RWPE1 (cell line): ENCODE data around the gene PDE4C.

Experiments used
- CTCF ChIA-PET: fragments of 350-600 bp; sonication (Branson Sonifier 250); formaldehyde crosslinking; extraction: SDS; loops from one replicate; lab custom pipeline; 2021; lab: Yijun Ruan, JAX
- POLR2A ChIA-PET: fragments of 400-600 bp; formaldehyde crosslinking; extraction: SDS; loops from one replicate; lab custom pipeline; 2020; ENCODE audit warnings: antibody characterized with exemption; ENCODE audit not compliant: low non-redundant PET; lab: Yijun Ruan, JAX
- DNase-seq: peaks from one replicate; pipeline ENCODE4 v3.0.0; 2012; ENCODE audit warnings: low spot score
- H3K27ac ChIP-seq: fragments of 450-650 bp; 2 replicates; pipeline ENCODE4 v1.5.1; 2017
- CTCF ChIP-seq: fragments of 450-650 bp; conservative IDR thresholded peaks from 2 replicates; pipeline ENCODE4 v1.5.1; 2017; ENCODE audit warnings: low read depth, mild to moderate bottlenecking

PDE4C gene

DNA sequence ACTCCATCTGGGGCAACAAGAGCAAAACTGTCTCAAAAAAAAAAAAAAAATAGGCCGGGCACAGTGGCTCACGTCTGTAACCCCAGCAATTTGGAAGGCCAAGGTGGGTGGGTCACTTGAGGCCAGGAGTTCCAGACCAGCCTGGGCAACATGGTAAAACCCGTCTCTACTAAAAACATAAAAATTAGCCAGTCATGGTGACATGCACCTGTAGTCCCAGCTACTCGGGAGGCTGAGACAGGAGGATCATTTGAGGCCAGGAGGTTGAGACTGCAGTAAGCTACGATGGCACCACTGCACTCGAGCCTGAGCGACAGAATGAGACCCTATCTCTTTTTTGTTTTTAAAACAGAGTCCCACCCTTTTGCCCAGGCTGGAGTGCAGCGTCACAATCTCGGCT, 44.1 kb upstream of the PDE4C start:
- POLR2A ChIA-PET = no interaction called here
- no peak for TF ChIP-seq CTCF
- no peak overlapping the region for H3K27ac ChIP-seq
- DNase-seq = no peak
- CTCF ChIA-PET = interaction anchor here (3.5 kb wide), 1 partner anchor 18 kb away, joined by 21 read pairs; no protein-coding TSS in a partner anchor

GRCh38 chr19:18269070-18269723, 43.0 kb upstream of the PDE4C start:
- ChIA-PET POLR2A (no interaction called here), CTCF (interaction anchor here (0.6 to 3.5 kb wide), 2 partner anchors 8 to 17 kb away, joined by 8 to 21 read pairs; no protein-coding TSS in a partner anchor)
- no peak overlapping the region for H3K27ac ChIP-seq
- DNase-seq = no peak
- no peak for TF ChIP-seq CTCF

DNA sequence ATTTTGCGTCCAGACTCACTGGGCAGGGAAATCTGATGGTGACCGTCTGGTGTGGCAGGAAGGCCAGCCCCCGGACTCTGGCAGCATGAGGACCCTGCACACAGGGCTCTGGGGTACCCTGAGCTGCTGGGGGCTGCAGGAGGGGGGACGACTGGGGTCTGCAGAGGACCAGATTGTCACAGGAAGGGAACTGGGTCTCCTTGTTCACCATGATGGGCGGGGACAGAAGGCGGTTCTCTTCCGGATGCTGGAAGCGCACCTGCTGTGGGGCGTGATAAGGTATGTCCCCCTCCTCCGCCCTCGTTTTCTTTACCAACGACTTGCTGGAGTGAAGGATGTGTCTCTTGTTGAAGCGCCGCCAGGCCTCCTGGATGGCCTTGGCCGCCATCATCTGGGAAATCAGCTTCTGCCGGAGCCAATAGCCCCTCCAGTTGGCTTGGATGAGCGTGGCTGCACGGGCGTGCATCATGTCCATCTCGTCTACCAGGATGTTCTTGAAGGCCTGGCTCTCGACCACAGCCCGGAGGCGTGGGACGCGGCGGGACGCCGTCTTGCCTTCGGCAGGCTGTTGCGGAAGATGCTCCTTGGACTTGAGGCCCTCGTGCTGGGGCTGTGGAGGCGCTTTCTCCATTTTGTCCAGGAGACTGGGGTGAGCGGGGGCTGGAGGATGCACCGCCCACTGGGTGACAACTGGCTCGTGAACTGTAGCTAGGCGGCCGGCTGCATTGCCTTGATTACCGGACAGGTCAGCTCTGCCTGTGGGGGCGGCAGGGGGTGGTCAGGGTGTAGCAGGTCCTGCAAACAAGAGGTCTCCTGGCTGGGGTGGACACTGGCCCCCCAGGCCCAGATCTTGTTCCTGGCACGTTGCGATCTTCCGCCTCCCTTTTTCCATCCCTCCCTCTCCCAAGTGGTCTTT, 40.8 kb upstream of the PDE4C start:
- POLR2A ChIA-PET = no interaction called here
- TF ChIP-seq CTCF = no peak
- CTCF ChIA-PET = no interaction called here

DNA sequence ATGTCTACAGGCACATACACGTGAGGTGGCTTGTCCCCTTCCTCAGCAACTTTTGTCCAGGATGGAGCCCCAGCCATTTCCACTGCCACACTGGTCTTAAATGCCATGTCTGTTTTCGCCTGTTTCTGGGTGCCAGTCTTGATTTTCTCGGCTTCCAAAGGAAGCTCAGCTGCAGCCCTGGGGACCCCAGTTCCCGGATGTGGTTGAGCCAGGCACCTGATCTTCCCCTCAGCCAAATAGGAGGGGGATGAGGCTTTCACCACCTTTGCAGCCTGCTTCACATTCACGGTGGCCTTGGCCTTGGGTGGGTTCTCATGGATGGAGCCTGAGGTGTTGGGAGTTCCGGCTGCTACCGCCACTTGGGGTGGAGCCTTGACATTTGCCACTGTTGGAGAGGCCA, 39.3 kb upstream of the PDE4C start:
- POLR2A ChIA-PET = no interaction called here
- H3K27ac ChIP-seq = no peak overlapping the region

More for the DNA sequence above, 40.8 kb upstream of the PDE4C start:
- no peak for DNase-seq
- no peak overlapping the region for H3K27ac ChIP-seq

DNA sequence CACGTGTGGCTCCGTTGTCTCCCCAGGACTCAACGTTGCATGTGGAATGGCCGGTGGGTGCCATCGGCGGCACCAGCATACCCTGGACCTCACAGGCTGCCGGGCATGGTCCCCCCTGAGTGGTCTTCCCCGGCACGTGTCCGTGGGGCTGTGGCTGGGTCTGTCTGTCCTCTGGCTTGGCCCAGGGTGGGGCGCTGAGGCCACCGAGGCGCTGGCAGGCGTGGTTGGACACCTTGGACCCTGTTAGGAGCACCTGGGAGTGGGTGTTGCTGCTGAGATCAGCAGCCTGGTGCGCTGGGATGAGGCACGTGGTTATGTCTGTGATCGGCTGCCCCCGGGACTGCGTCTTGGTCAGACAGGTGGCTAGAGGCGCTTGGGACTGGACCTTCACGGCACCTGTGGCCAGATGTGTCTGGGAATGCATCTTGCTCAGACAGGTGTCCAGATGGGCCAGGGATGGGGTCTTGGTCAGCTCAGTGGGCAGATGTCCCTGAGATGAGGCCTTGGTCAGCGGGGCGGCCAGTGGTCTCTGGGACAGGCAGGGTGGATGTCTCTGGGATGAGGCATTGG, 38.8 kb upstream of the PDE4C start:
- no peak for DNase-seq
- ChIA-PET CTCF (no interaction called here), POLR2A (no interaction called here)
- TF ChIP-seq CTCF = no peak
- no peak overlapping the region for H3K27ac ChIP-seq

More for the DNA sequence above, 39.3 kb upstream of the PDE4C start:
- no peak for TF ChIP-seq CTCF
- no peak for DNase-seq
- CTCF ChIA-PET = no interaction called here

GRCh38 chr19:18264137-18264854, 38.1 kb upstream of the PDE4C start:
- H3K27ac ChIP-seq = no peak overlapping the region
- TF ChIP-seq CTCF = no peak
- ChIA-PET POLR2A (no interaction called here), CTCF (no interaction called here)
- DNase-seq = no peak
